Transverse colon (tissue), 4 donors: ENCODE data around the gene TIGD1. TPM values are rescaled to one million over a fixed set of nuclear protein-coding genes. Genes with fewer than 3 reads are reported as not detected.

Experiments
- DNase-seq: peaks from one replicate; pipeline ENCODE4 v3.0.0-alpha.2; 2019
- H3K27ac ChIP-seq, 4 donors: fragments of 200-600 bp; sonication (generic); 2 replicates each; pipeline ENCODE4 v1.5.1; 2016 to 2018; ENCODE audit warnings: inconsistent platforms in 4 of 4
- H3K27me3 ChIP-seq: fragments of 200-600 bp; sonication (generic); 2 replicates; pipeline ENCODE4 v1.5.1; 2017; ENCODE audit warnings: inconsistent platforms
- H3K36me3 ChIP-seq, 4 donors: fragments of 200-600 bp; sonication (generic); 2 replicates each; pipeline ENCODE4 v1.5.1; 2017 to 2019; ENCODE audit warnings: inconsistent platforms in 4 of 4
- H3K4me1 ChIP-seq, 4 donors: fragments of 200-600 bp; sonication (generic); 2 replicates each; pipeline ENCODE4 v1.5.1; 2017 to 2020; ENCODE audit warnings: inconsistent platforms in 4 of 4
- H3K4me3 ChIP-seq, 4 donors: fragments of 200-600 bp; sonication (generic); 1 replicate in 1 of 4; 2 replicates in 3 of 4; pipeline versions ENCODE4 v1.5.1 to v1.6.1; 2017 to 2019; ENCODE audit warnings: inconsistent platforms in 4 of 4
- H3K9me3 ChIP-seq, 2 donors: fragments of 200-600 bp; sonication (generic); 2 replicates each; pipeline ENCODE4 v1.5.1; 2017 to 2019; ENCODE audit warnings: inconsistent platforms in 2 of 2
- EP300 ChIP-seq: sonication (generic); formaldehyde crosslinking; IDR thresholded peaks from one replicate; pipeline ENCODE4 v1.6.1; 2017; ENCODE audit warnings: antibody characterized with exemption, low read depth
- POLR2A ChIP-seq: fragments of 450-650 bp; IDR thresholded peaks from one replicate; pipeline ENCODE4 v1.6.1; 2016; ENCODE audit warnings: antibody characterized with exemption, mild to moderate bottlenecking, moderate library complexity
- POLR2AphosphoS5 ChIP-seq, 3 donors: sonication (generic); formaldehyde crosslinking; IDR thresholded peaks; one replicate each; pipeline ENCODE4 v1.6.1; 2016; ENCODE audit warnings: antibody characterized with exemption in 3 of 3
- WGBS, 2 donors: methylation state at CpG; one replicate each; pipeline ENCODE4 v1.1.5; 2018; ENCODE audit warnings: low coverage in 1 of 2; 5-methylcytosine and 5-hydroxymethylcytosine counted together
- in situ Hi-C, 4 donors: fragments of 200-750 bp; cut with MboI; loops; one replicate each; pipeline versions ENCODE4 v1.15.0 to v1.15.1; 2017; ENCODE audit warnings: low sequenced_read_pairs in 3 of 4, low pct_ligation_motif_present in 1 of 4, low pct_unique_long_range_greater_than_20kb in 1 of 4
- intact Hi-C: fragments of 100-400 bp; cut with DNase I; formaldehyde crosslinking; loops from one replicate; pipeline ENCODE4 v1.15.1; 2023; ENCODE audit warnings: low total_unique reads
- total RNA-seq, 4 donors: library from RNA; depleted of rRNA; stranded (reverse); fragments of >200 nt; gene quantifications; one replicate each; pipeline ENCODE4 v1.1.0, GENCODE V29; 2016
- TF ChIP-seq, protein P1 (sequence below), 5 experiments: fragments of 200-600 bp in 3 of 5; fragments of 450-650 bp in 2 of 5; sonication (generic) in 3 of 5; IDR thresholded peaks; 1 replicate in 2 of 5; 2 replicates in 3 of 5; pipeline ENCODE4 v1.5.1; 2016 to 2017; ENCODE audit warnings: antibody characterized with exemption in 5 of 5, inconsistent platforms in 3 of 5, mild to moderate bottlenecking in 2 of 5, moderate library complexity in 1 of 5

Gene TIGD1
- total RNA-seq, 4 donors from 2014 or later = 4.6 to 23.1 (median 11.9) TPM

GRCh38 chr2:232544674-232545073 is 5.7 kb downstream of the TIGD1 start:
- in situ Hi-C loops (no loop called here), intact Hi-C loops (no loop called here)
- WGBS, 2 donors = 80 to 91% methylated on average over 3 to 6 of the region's 6 CpGs
- Histone ChIP-seq H3K36me3 (no peaks in the 10 kb centered on the region), H3K27ac (no peak overlapping the region), H3K4me3 (no peak overlapping the region), H3K9me3 (no peaks in the 10 kb centered on the region), H3K4me1 (peaks cover 2 to 7% (median 2%) of the 10 kb centered on the region in 4 donors), H3K27me3 (peaks cover 12% of the 10 kb centered on the region)
- no peak for TF ChIP-seq POLR2A
- TF ChIP-seq EP300 = no peak
- no peak for TF ChIP-seq POLR2AphosphoS5 (IDR thresholded peaks at IDR 0.05)
- TF ChIP-seq, protein P1, sequence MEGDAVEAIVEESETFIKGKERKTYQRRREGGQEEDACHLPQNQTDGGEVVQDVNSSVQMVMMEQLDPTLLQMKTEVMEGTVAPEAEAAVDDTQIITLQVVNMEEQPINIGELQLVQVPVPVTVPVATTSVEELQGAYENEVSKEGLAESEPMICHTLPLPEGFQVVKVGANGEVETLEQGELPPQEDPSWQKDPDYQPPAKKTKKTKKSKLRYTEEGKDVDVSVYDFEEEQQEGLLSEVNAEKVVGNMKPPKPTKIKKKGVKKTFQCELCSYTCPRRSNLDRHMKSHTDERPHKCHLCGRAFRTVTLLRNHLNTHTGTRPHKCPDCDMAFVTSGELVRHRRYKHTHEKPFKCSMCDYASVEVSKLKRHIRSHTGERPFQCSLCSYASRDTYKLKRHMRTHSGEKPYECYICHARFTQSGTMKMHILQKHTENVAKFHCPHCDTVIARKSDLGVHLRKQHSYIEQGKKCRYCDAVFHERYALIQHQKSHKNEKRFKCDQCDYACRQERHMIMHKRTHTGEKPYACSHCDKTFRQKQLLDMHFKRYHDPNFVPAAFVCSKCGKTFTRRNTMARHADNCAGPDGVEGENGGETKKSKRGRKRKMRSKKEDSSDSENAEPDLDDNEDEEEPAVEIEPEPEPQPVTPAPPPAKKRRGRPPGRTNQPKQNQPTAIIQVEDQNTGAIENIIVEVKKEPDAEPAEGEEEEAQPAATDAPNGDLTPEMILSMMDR (IDR thresholded peaks at IDR 0.05) = no peak
- DNase-seq = no peak

- in situ Hi-C loops = no loop called here
- H3K27me3 ChIP-seq = peaks cover 18% of the 10 kb centered on the region
- DNase-seq = no peak
- TF ChIP-seq, protein P1 (IDR thresholded peaks at IDR 0.05) = no peak
- TF ChIP-seq POLR2AphosphoS5 (IDR thresholded peaks at IDR 0.05) = no peak
- no peak for TF ChIP-seq POLR2A
- TF ChIP-seq EP300 = no peak
- H3K9me3 ChIP-seq = no peaks in the 10 kb centered on the region
- no peak overlapping the region for H3K27ac ChIP-seq
- H3K4me1 ChIP-seq = peaks cover 0 to under 1% (median 0%) of the 10 kb centered on the region in 4 donors
- intact Hi-C loops = no loop called here
- H3K36me3 ChIP-seq = no peaks in the 10 kb centered on the region
- H3K4me3 ChIP-seq = no peak overlapping the region
- 93% methylated on average over 19 of the region's 19 CpGs; no CpG with 5 or more reads in 1 of the 2 donors for WGBS, 2 donors
Measured at GRCh38 chr2:232543928-232544631, 6.3 kb downstream of the TIGD1 start.

- WGBS, 2 donors = 94% methylated on average over 14 of the region's 14 CpGs; no CpG with 5 or more reads in 1 of the 2 donors
- intact Hi-C loops = no loop called here
Measured at GRCh38 chr2:232543491-232543890, 6.9 kb downstream of the TIGD1 start.

GRCh38 chr2:232542715-232543467 is 7.5 kb downstream of the TIGD1 start:
- H3K36me3 ChIP-seq = no peaks in the 10 kb centered on the region
- DNase-seq = no peak
- H3K4me1 ChIP-seq = no peaks in the 10 kb centered on the region
- no peak overlapping the region for H3K27ac ChIP-seq
- intact Hi-C loops = no loop called here
- H3K9me3 ChIP-seq = no peaks in the 10 kb centered on the region
- in situ Hi-C loops = no loop called here
- no peak overlapping the region for H3K4me3 ChIP-seq
- 88 to 90% methylated on average over 6 to 20 of the region's 20 CpGs for WGBS, 2 donors
- TF ChIP-seq POLR2A = no peak
- TF ChIP-seq EP300 = no peak
- no peak for TF ChIP-seq POLR2AphosphoS5 (IDR thresholded peaks at IDR 0.05)
- TF ChIP-seq, protein P1 (IDR thresholded peaks at IDR 0.05) = no peak
- peaks cover 26% of the 10 kb centered on the region for H3K27me3 ChIP-seq

More at GRCh38 chr2:232543491-232543890, 6.9 kb downstream of the TIGD1 start:
- Histone ChIP-seq H3K4me1 (no peaks in the 10 kb centered on the region), H3K27me3 (peaks cover 21% of the 10 kb centered on the region), H3K36me3 (no peaks in the 10 kb centered on the region), H3K27ac (no peak overlapping the region), H3K9me3 (no peaks in the 10 kb centered on the region), H3K4me3 (no peak overlapping the region)
- in situ Hi-C loops = no loop called here
- no peak for TF ChIP-seq POLR2A
- TF ChIP-seq, protein P1 (IDR thresholded peaks at IDR 0.05) = no peak
- no peak for TF ChIP-seq EP300
- TF ChIP-seq POLR2AphosphoS5 (IDR thresholded peaks at IDR 0.05) = no peak
- no peak for DNase-seq
